SH-SY5Y (cell line): ENCODE measurements around the gene DNAAF1.

Experiments
- GATA2 ChIP-seq: IDR thresholded peaks from 2 replicates; pipeline ENCODE4 v1.6.1; 2011; ENCODE audit warnings: mild to moderate bottlenecking, low read depth, low read length
- GATA3 ChIP-seq: IDR thresholded peaks from 2 replicates; pipeline ENCODE4 v1.6.1; 2011; ENCODE audit warnings: low read depth, mild to moderate bottlenecking, low read length, moderate library complexity

GRCh38 chr16:84178892-84179611 lies 33.9 kb downstream of the DNAAF1 start:
- TF ChIP-seq GATA3 (no peak), GATA2 (no peak)
